Lower lobe of right lung (tissue), 2 donors: ENCODE data around the gene NINJ2. TPM values are rescaled to one million over a fixed set of nuclear protein-coding genes. Genes with fewer than 3 reads are reported as not detected.

Source experiments
- ATAC-seq, 2 donors: fragments of 200-7000 bp; cut with Tn5 transposase; one replicate each; pipeline ENCODE4 v1.9.1; 2020 to 2022; ENCODE audit warnings: mild to moderate bottlenecking in 2 of 2, moderate library complexity in 2 of 2
- DNase-seq: peaks from one replicate; pipeline ENCODE4 v3.0.0-alpha.2; 2020
- H3K27ac ChIP-seq: fragments of 200-600 bp; one replicate; pipeline ENCODE4 v1.8.0; 2022
- H3K27me3 ChIP-seq: fragments of 200-600 bp; one replicate; pipeline ENCODE4 v1.8.0; 2022; ENCODE audit warnings: low read depth
- H3K36me3 ChIP-seq: fragments of 200-600 bp; one replicate; pipeline ENCODE4 v1.8.0; 2022; ENCODE audit warnings: mild to moderate bottlenecking
- H3K4me1 ChIP-seq: fragments of 200-600 bp; one replicate; pipeline ENCODE4 v1.8.0; 2022
- H3K4me3 ChIP-seq: fragments of 200-600 bp; one replicate; pipeline ENCODE4 v1.8.0; 2022; ENCODE audit warnings: mild to moderate bottlenecking
- H3K9me3 ChIP-seq: fragments of 200-600 bp; one replicate; pipeline ENCODE4 v1.8.0; 2022
- intact Hi-C: fragments of 100-400 bp; cut with DNase I; formaldehyde crosslinking; loops from one replicate; pipeline ENCODE4 v1.11.0; 2022
- total RNA-seq: library from RNA; stranded (reverse); fragmentation: NEBNext Ultra II Directional; extraction: Animal tissue kit (Norgen Biotek cat#: 25700); gene quantifications from one replicate; pipeline ENCODE4 v1.2.1, GENCODE V29; 2021
- TF ChIP-seq, protein P1 (sequence below): fragments of 200-600 bp; IDR thresholded peaks from one replicate; pipeline ENCODE4 v1.8.0; 2022; ENCODE audit warnings: antibody characterized with exemption, mild to moderate bottlenecking
- donor health status: DM: no; HTN: yes; CAD: no; lungs with severe emphysema.

The NINJ2 gene
- total RNA-seq, 1 donor from 2014 or later = 18.1 TPM

DNA sequence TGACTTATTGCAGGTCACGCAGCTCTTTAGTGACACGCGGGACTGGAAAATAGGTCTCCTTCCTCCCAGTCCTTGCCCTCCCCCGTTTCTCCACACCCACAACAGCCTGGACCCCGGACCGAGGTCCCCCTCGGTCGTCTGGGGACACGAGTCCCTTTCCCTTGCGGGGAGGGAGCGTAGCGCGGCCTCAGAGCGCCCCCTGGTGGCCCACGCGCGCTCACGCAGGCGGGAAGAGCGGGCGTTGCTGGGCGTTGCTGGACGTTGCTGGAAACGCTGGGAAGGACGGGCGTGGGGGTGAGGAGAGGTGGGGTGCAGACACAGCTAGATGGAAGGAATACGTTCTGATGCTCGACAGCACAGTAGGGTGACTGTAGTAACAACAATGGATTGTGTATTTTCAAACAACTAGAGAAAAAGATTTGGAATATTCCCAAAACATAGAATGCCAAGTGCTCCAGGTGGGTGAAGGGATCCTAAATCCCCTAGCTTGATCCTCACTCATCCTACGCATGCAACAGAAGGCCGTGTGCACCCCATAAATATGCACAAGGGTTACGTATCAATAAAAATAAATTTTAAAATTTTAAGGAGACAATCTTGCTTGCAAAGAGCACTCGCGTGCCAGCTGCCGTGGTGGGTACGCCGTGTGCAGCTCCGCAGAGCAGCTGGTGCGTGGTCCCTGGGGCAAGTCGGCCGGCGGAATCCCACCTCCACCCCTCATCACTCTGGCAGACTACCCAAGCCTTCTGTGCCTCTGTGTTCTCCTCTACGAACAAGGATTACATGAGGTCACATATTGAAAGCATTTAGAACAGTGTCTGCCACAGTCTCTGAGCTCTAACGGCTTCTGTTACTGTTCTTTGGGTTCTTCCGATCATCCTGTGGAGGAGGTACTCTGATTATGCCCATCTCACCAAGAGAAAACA lies 116.1 kb downstream of the NINJ2 start:
- no peak overlapping the region for H3K4me3 ChIP-seq
- H3K4me1 ChIP-seq = peaks cover 6% of the 10 kb centered on the region
- peaks cover 11% of the 10 kb centered on the region for H3K27me3 ChIP-seq
- no peaks in the 10 kb centered on the region for H3K36me3 ChIP-seq
- intact Hi-C loops = no loop called here
- ATAC-seq (peak; percentile 92 to 93), DNase-seq (peak; percentile 77)
- TF ChIP-seq, protein P1, sequence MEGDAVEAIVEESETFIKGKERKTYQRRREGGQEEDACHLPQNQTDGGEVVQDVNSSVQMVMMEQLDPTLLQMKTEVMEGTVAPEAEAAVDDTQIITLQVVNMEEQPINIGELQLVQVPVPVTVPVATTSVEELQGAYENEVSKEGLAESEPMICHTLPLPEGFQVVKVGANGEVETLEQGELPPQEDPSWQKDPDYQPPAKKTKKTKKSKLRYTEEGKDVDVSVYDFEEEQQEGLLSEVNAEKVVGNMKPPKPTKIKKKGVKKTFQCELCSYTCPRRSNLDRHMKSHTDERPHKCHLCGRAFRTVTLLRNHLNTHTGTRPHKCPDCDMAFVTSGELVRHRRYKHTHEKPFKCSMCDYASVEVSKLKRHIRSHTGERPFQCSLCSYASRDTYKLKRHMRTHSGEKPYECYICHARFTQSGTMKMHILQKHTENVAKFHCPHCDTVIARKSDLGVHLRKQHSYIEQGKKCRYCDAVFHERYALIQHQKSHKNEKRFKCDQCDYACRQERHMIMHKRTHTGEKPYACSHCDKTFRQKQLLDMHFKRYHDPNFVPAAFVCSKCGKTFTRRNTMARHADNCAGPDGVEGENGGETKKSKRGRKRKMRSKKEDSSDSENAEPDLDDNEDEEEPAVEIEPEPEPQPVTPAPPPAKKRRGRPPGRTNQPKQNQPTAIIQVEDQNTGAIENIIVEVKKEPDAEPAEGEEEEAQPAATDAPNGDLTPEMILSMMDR = peak; percentile 94
- no peaks in the 10 kb centered on the region for H3K9me3 ChIP-seq
- no peak overlapping the region for H3K27ac ChIP-seq

DNA sequence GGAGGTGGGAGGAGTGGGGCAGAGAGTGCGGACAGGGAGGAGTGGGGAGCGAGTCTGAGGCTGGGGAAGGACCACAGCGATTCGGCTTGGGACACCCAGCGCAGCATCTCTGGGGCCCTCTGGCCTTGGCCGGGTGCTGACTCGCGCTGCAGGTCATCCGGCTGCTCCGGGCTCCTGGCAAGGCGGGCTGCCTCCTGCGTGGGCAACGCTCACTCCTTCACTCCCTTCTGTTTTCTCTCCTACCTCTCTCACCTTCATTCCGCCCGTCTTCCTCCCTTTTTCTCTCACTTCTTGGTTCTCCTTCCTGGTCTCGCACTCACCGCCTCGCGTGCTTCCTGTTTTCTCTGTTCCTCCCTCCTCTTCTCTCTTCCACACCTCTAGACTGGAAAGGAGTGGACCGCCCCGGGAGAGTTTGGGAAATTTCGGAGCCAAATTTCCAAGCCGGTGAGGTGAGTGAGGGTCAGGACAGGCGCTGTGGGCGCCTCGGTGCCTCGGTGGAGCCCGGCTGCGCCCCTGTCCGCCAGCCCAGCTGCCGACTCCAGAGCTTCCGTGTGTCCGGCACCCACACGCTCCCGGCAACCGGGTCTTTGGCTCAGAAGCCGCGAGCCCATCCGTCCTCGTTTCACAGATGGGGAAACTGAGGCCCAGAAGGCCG lies 116.9 kb downstream of the NINJ2 start:
- DNase-seq = peak; percentile 64
- H3K4me3 ChIP-seq = no peak overlapping the region
- peaks cover 6% of the 10 kb centered on the region for H3K4me1 ChIP-seq
- ATAC-seq = peak in 1 of 2 donors; percentile 28
- no peak overlapping the region for H3K27ac ChIP-seq
- no peaks in the 10 kb centered on the region for H3K9me3 ChIP-seq
- intact Hi-C loops = no loop called here
- peaks cover 11% of the 10 kb centered on the region for H3K27me3 ChIP-seq
- no peaks in the 10 kb centered on the region for H3K36me3 ChIP-seq
- TF ChIP-seq, protein P1 = no peak

DNA sequence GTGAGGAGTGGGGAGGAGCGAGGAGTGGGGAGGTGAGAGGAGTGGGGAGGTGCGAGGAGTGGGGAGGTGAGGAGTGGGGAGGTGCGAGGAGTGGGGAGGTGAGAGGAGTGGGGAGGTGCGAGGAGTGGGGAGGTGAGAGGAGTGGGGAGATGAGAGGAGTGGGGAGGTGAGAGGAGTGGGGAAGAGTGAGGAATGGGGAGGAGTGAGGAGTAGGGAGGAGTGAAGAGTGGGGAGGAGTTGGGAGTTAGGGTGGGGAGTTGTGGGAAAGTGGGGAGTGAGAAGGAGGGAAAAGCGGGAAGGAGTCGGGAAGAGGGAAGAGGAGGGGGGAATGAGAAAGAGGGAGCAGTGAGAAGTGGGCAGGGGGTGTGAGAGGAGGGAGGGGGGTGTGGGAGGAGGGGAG lies 117.4 kb downstream of the NINJ2 start:
- TF ChIP-seq, protein P1 = no peak
- Histone ChIP-seq H3K27me3 (peaks cover 11% of the 10 kb centered on the region), H3K36me3 (no peaks in the 10 kb centered on the region), H3K4me1 (peaks cover 6% of the 10 kb centered on the region), H3K9me3 (no peaks in the 10 kb centered on the region), H3K27ac (no peak overlapping the region), H3K4me3 (no peak overlapping the region)
- no peak for DNase-seq
- ATAC-seq = no peak
- intact Hi-C loops = no loop called here

DNA sequence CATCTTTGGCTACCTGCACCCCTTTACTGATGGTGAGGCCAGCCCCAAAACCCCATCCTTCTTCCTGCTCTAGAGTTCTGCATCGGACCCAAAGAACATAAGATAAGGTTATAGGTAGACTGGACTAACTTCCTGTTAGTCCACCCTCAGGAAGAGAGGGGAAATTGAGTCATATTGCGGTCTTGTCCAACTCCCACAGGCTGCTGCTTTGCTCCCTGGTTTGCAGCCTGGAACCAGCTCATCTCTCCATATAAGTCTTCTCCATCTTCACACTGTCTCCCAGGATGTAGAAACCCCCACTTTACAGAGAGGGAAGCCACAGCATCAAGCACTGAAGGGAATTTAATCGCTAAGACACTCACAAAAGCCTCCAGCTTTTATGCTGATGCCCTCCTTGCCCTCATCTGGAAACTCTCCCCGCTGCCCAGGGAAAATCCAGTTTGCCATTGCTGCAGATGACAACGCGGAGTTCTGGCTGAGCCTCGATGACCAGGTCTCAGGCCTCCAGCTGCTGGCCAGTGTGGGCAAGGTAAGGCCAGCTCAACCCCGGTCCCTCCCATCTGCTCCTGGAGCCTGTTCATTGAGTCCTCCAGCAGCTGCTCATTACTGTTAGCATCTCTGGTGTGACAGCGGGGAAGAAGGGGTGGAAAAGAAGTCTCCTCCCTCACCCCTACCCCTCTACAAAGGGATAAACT lies 118.2 kb downstream of the NINJ2 start:
- Histone ChIP-seq H3K9me3 (no peaks in the 10 kb centered on the region), H3K36me3 (no peaks in the 10 kb centered on the region), H3K27me3 (peaks cover 11% of the 10 kb centered on the region), H3K4me3 (no peak overlapping the region), H3K4me1 (peaks cover 6% of the 10 kb centered on the region), H3K27ac (no peak overlapping the region)
- TF ChIP-seq, protein P1 = no peak
- no peak for DNase-seq
- no peak for ATAC-seq
- intact Hi-C loops = no loop called here

DNA sequence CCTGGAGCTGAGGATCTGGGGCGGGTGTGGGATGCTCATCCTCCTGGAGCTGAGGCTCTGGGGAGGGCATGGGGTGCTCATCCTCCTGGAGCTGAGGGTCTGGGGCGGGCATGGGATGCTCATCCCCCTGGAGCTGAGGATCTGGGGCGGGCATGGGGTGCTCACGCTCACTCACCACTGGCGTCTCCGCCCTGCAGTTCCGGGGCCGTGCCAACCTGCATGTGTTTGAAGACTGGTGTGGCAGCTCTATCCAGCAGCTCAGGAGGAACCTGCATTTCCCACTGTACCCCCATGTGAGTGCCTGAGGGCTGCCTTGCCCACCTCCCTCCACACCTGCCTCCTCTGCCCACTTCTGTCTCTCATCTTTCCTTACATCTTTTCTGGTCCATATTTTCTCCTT lies 119.1 kb downstream of the NINJ2 start:
- Histone ChIP-seq H3K4me3 (no peak overlapping the region), H3K4me1 (peaks cover 8% of the 10 kb centered on the region), H3K9me3 (no peaks in the 10 kb centered on the region), H3K27me3 (peaks cover 11% of the 10 kb centered on the region), H3K36me3 (no peaks in the 10 kb centered on the region), H3K27ac (no peak overlapping the region)
- intact Hi-C loops = no loop called here
- ATAC-seq = no peak
- TF ChIP-seq, protein P1 = no peak
- peak; percentile 24 for DNase-seq
